ENCODE measurements around the gene TSSC4.

The TSSC4 gene

DNA sequence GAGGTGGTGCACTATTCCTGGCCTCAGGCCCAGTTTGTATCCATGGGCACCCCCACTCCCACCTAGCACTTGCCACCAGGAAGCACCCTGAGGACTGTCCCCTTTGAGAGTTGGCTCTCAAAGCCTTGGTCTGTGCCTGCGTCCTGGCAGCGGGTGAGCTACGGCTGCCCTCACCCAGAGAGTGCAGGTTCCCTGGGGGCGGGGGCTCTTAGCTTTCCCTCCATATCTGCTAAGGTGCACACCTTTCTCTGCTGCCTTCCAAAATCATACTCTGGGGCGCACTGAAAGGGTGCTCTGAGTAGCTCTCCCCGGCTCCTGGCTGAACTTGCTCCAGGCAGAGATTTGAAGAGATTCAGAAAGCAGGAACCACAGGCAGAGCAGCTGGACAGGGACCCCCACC is 51.4 kb downstream of the TSSC4 start:
- no peak for DNase-seq

DNA sequence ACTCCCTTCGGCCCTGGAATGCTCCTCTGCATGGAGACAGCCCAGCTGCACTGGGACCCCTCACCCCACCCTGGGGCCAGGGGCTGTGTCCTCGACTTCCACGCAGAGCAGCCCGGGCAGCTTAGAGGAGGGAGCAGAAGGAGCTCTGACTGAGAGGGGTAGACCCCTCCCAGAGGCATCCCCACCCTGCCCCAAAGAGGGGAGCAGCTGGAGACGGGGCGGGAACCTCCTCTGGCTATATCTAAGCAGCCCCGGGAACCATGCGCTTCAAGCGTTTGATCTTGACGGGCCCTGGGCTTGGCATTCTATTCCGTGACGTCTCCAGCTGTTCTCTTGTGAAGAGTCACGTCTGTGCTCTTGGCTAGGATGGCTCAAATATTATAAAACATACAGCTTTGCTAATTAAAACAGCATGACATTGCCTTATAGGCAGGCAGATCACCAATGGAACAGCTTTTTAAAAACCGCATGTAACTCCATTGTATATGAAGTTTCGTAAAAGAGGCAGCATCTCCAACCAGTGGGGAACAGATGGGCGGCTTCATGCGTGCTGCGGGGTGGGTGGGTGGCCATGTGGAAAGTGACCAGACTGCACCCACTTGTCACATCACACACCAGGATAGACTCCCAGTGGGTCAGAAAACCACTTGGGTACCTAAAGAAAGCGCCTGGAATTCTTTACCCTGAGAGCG is 51.9 kb downstream of the TSSC4 start:
- DNase-seq: no peak

DNA sequence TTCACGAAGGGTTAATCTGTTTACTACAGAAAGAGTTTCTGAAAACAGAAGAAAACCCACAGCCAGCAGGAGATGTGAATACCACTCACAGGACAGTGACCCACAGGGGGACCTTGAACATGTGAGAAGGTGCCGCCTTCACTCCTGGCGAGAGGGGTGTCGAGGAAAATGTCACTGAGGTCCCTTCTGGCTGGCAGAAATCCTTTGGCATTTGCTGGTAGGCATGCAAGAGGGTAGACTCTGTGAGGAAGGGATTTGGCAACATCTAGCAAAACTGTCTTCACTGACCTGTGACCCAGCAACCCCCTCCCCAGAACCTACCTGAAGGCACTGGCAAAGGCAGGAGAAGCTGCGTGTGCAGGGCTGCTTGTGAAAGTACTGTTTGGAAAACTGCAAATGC is 52.9 kb downstream of the TSSC4 start:
- DNase-seq: no peak
